Renal pelvis (tissue), 4 donors: ENCODE data around the gene RHCG. TPM values are rescaled to one million over a fixed set of nuclear protein-coding genes. Genes with fewer than 3 reads are reported as not detected.

Experiments
- DNase-seq: peaks from one replicate; pipeline ENCODE4 v3.0.0-alpha.2; 2013
- polyA plus RNA-seq, 3 donors: library from polyadenylated mRNA; unstranded; fragments of 120-200 nt; gene quantifications; one replicate each; pipeline ENCODE4 v1.2.1, GENCODE V29; 2013; ENCODE audit not compliant: insufficient read length in 3 of 3

RHCG gene
- polyA plus RNA-seq, 3 donors, result 1.9 to 2.5 (median 2.0) TPM

DNA sequence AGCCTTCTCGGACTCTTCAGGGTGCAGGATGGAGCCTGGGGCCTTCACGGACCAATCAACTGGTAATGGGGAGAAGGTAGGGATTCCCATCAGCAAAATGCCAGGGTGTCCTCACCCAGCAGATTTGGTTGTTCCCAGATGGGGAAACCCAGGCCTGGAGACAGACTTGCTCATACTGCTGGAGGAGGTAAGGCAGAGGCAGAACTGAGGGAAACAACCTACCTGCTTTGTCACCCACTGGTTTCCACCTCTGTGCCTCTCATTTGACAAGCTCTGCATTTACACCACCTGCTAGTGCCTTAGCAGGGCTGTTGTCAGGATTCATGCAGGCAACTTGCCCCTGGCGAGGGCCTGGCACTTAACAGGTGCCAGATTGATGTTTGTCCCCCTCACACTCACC, 15.9 kb downstream of the RHCG start:
- no peak for DNase-seq

DNA sequence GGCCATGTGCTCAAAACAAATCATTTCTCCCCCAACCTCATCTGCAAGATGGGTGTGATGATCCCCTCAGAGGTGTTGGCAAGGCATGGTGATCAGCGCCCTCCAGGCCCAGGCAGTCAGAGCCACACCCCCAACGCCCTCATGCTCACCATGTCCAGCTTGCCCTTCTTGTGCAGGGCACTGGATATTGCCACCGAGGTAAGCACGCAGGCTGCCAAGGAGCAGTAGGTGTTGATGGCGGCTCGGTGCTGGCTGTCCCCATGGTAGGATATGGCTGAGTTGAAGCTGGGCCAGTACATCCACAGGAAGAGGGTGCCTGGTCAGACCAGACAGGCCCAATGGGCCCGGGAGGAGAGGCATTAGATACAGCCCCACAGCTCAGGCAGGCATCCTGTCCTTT, 17.2 kb downstream of the RHCG start:
- no peak for DNase-seq

DNA sequence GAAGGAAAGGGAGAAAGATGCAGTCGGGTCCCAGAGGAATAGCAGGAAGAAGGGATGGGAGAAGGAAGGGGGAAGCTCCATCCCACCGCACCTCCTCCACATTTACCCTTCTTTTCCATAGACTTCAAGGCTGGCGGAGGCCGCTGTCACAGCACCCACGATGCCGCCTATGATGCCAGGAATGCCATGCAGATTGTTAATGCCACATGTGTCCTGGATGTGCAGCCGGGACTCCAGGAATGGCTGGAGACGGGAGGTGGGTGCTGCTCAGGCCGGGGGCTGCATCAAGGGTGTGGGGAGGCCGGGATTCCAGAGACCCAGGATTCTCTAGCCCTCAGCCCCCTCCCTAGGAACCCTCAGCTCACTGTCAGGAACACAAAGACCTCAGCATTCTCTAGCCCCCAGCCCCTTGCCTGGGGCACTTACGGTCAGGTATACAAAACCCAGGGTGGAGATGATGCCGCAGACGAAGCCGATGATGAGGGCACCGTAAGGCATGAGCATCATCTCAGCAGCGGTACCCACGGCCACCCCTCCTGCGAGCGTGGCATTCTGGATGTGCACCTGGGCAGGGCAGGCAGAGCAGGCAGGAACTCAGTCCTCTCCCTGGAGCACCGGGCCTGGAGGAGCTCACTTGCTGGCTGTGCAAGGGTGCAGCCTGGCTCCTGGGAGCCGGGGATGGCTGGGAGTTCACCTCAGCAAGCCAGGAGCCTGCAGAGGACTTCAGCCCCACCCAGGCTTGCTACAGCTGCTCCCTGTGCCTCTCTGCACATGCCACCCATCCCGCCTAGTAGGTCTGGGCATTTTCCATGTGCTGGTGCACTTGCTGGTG, 18.8 kb downstream of the RHCG start:
- no peak for DNase-seq

DNA sequence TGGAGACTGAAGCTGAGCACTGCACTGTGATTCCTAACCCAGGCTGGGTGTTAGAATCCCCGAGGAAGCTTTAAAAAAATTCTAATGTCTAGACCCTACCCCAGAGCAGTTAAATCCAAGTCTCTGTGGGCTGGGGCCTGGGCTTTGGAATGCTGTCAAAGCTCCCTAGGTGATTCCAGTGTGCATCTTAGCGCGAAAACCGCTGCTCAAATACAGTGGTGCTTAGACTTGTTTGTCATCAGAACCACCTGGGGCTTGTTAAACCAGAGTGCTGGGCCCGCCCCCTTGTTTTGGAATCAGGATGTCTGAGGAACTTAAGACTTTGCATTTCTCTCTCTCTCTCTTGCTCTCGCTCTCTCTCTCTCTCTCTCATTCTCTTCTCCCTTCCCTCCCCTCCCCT, 20.7 kb downstream of the RHCG start:
- no peak for DNase-seq

DNA sequence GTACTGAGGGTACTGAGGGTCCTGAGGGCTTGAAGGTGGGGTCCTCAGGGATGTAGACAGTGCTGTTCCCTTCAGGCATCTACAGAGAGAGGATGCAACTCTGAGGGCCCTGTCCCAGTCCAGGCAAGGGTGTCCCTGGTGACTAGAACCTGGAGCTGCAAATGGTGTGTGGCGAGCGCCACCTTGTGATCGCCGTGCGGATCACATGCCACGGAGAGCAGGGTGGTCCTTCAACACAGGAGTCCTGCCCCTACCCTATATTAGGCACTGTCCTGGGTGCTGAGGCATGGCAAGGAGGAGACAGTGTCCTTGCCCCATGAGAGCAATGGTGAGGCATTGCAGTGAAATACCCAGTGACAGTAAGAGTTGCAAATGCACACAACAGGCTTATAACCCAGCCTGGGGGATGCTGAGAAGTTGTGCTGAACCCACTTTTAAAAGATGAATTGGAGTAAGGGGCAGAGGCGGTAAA, 23.6 kb downstream of the RHCG start:
- DNase-seq, result peak; percentile 49

DNA sequence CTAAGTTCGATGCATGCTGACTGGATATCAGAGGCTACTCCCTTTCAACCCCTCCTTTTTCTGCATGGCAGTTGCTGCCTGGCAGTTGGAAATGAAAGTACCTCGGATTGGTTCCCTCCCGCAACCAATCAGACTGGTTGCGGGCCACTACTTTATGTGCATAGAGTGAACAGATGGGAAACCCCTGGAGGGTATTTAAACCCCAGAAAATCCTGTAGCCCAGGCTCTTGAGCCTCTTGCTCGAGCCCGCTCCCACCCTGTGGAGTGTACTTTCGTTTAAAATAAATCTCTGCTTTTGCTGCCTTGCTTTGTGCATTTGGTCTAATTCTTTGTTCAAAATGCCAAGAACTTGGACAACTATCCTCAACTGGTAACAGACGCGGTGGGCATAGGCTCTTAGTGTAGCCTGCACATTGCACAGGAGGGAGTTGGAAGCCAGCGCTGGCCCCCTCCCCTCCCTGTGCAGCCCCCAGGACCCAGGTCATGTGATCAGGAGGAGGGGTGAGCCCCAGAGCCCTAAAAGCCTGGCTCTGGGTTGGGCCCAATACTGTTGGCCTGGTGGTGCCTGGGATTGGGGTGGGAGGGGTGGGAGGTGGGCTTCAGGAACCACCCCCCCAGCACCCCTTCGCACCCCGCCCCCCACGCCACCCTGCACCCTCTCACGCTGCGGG, 26.8 kb downstream of the RHCG start:
- DNase-seq, result no peak

DNA sequence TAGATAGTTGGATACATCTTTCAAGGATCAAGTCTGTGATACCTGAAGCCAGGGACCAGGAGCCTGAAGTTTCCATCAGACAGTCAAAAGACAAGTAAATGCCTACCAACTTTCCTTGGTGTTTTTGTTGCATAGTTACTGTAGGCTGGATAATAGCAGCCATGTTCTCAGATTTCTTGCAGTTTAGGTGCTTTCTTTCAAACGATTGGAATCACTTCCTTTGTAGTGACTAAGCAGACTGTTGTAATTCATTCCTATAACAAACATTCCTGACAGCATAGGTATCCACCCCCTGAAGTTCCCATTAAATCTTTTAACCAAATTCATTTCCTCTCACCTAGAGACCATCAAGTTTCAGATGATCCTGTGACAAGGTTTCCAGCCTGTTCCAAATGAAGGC, 27.6 kb downstream of the RHCG start:
- DNase-seq, result peak; percentile 34

DNA sequence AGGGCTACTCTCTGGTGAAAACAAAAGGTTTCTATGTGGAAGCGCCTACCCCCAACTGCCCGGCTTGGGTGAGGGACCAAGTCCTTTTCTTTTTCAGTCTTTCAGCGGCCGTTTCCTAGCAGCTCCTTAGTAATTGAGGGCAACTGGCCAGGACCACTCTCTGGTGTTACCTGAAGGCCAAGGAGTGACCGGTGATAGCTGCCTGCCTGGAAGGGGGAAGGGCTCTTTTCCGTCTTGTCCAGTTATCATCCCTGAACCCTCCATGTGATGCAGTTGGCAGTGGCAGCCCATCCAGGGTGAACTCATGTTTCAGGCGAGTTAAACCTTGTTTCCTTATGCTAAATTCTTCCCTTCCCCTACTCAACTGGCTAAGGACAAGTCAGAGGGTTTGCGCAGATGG, 33.3 kb downstream of the RHCG start:
- no peak for DNase-seq

DNA sequence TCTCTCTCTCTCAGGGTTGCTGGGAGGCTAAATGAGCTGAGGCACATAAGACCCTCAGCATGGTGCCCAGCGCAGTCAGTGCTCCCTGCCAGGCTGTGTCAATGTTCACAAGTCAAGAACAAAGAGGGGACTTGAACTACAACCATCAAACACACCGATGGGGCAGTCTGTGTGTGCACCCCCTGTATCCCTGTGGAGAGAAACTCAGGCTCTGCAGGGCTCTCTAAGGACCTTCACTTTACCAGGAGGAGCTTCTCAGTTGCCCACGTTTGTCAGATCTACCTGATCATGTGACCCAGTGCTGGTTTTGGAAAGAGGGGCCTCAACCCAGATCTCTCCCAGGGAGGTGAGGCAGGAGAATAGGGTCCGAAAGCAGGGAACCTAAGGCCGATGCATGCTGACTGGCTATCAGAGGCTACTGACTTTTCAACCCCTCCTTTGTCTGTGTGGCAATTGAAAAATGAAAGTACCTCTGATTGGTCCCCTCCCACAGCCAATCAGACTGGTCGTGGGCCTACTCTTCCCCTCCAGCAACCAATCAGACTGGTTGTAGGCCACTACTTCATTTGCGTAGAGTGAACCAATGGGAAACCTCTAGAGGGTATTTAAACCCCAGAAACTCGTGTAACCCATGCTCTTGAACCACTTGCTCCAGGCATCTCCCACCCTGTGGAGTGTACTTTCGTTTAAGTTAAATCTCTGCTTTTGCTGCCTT, 34.0 kb downstream of the RHCG start:
- DNase-seq, result no peak

DNA sequence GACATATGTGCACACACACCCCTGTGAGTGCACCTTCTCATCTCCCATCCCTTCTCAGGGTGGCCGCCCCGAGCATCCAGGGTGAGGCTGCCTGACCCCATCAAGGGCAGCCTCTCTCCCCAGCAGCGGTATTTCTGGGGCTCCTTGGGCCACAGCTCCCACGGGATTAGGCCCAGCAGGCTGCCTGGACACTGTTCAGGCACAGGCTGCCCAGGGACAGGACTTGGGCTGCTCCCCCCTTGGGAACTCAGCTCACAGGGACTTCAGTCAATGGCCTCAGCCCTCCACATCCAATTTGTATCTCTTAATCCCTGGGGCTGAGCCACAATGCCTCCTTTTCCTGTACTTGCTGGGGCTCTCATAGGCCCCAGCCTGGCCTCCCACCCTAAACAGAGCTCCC, 35.0 kb downstream of the RHCG start:
- DNase-seq, result no peak

DNA sequence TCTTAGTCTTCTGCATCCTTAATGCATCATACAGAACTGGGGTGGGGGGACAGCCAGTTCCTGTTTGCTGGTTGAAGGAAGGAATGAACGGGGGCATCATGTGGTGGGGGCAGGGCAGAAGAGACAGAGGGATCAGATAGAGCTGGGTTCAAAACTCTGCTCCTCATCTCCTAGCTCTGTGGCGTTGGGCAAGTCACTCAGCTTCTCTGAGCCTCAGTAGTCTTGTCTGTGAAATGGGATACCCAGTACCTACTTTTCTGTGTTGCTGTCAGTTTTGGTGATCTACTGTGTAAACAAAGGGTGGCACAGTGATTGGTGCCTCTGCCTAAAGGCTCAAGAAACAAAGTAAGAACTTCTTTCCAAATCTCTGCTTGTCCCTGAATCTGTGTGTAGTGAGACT, 36.3 kb downstream of the RHCG start:
- no peak for DNase-seq

DNA sequence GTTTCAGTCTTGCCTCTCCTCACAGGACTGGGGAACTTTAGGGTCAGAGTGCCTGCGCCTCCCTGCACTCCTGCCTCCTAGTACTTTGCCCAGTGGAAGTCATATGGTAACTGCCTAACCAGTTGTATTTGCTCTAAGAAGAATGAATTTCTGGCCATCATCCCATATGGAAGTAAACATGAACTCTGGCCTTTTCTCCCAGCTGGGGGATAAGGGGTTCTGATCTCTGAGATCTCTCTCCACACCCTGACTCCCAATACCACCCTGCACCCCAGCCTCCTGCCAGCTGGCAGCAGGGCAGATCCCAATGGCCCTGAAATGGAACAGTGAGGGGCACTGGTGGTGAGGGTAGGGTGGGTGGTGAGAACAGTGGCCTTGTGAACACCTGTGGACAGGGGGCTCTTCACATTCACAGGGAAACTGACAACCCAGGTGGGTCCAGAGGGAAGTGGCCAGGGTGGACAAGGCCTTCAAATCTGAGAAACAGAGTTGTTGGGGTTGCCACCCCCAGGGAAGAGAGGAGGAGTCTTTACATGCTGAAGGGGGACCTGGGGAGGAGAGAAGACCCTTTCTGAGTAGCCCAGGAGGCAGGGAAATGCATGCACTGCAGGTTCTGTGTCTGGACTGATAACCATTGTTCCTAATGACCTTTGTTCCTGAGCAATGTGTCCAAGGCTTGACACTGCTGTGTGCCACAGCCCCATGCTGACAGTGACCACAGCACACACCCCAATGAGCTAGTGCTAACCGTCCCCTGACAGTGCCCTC, 36.9 kb downstream of the RHCG start:
- no peak for DNase-seq

DNA sequence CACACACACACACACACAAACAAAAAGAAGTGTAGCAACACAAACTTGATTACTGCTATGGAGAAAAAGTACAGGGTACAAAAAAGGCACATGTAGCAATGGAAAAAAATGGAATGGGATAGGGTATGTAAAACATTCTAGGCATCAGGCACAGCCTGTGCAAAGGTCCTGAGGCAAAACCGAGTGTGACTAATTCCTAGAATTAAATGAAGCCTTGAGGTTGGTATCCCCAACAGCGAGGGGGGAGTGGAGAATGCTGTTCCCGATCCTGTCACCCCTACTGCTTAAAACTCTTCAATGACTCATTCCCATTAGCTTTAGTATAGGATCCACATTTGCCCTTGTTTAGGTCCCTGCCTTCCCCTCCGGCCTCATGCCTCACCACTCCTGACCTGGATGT, 37.9 kb downstream of the RHCG start:
- DNase-seq, result no peak

DNA sequence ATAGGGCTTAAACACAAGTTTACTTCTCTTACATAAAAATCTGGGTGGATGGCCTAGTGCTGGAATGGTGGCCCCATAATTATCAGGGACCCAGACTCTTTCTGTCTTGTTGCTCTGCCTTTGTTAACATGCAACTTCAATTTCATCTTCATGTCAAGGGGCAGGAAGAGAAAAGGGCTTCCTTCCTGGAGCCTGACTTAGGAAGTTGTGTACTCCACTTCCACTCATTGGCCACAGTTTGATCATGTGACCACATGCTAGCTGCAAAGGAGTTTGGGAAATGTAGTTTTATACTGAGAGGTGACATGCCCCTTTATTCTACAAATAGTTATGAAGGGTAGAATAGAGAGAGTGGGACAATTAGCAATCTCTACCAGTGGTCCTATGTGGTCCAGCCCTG, 39.3 kb downstream of the RHCG start:
- DNase-seq, result no peak

DNA sequence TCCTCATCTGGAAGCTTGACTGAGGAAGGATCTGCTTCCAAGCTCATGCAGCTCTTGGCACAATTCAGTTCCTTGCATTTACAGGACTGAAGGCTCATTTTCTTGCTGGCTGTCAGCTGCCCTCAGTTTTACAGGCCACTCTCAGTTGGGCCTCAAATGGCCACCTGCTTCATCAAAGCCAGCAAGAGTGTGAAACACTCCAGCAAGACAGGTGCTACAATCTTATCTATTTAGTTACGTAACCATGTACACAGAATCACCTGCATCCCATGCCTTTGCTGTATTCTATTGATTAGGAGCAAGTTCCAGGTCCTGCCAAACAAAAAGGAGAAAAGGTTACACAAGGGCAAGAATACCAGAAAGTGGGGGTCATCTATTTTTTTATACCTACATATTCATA, 40.8 kb downstream of the RHCG start:
- DNase-seq, result no peak

DNA sequence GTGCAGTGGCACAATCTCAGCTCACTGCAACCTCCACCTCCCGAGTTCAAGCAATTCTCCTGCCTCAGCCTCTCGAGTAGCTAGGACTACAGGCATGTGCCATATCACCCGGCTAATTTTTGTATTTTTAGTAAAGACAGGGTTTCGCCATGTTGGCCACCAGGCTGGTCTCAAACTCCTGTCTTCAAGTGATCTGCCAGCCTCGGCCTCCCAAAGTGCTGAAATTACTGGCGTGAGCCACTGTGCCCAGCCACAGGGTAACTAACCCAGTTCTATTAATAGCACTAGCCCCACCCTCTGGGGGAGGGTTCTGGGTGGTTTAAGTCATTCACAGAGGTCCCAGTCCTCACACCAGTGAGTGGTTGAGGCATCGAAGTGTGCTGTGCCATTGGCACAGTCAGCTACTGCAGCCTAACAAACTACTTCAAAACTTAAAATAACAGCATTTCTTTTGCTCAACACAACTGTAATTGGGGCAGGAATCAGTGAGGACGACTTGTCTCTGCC, 44.0 kb downstream of the RHCG start:
- DNase-seq, result no peak

DNA sequence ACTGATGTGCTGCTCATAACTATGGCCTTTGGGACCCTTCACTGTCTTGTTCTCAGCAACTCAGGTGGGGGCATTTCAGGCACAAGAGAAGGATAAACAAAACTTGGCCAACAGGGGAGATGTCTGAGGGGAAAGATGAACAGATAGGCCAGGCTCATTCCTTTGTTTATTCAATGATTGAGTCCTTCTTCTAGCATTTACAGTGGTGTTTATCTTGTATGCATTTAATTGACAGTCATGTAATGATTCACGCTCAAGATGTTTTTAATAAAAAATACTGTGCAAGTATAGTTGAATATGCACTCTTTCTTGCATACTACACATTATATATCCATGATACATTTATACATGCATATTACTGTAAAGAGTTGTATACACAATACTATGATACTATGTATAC, 44.5 kb downstream of the RHCG start:
- no peak for DNase-seq

DNA sequence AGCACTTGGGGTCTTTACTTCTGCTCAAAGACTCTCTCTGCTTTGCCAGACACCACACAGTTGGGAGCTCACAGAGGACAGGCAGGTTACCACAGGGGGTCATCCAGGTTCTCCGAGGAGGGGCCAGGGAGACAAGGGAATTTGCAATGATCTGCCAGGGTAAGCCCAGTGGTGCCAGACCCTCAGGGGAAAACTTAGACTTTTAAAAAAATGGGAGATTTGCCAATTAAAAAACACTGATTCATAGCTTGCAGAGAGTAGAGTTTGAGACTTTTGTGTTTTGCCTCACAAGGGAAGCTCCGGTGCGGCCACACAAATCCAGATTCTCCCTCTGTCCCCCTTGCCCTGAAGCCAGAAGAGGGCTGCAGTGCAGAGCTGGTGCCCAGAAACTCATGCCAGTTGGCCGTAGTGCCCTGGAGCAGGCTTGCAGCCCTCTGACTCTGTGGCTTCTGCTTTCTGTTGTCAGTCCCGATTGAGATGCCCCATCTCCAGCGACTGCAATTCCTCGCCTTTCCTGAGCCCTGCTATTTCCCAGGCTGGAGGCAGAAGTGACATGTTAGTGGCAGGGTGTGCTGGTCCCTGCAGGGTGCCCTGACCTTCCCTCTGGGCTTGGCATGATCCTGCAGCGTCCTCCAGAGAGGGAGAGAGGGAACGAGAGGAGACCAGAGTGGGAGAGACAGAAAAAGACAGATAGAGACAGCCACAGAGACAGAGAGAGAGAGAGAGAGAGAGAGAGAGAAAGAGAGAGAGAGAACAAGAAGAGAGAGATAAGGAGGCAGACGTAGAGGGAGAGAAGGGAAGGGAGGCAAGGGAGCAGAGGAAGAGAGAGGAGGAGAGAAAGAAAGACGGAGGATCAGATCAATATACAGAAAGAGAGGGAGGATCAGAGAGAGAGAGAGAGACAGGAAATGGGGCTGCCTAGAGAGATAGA, 46.0 kb downstream of the RHCG start:
- no peak for DNase-seq

DNA sequence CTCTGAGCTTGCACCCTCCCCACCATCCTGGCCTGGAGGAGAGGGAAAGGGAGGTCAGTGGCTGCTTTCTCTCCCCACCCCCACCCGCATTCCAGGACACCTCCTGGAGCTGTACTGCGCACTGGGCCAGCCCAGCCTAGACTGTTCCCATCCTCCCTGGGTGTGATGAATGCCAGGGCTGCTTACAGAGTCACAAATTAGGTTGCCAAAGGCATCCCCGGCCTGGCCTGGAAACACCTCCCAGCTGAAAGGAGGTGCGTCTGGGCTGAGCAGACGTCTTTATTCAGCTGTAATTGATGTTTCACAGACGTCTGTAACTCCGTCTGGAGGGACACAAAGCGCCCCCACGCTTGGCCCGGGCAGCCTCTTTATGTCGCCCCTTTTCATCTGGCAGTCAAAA, 47.6 kb downstream of the RHCG start:
- DNase-seq, result no peak

DNA sequence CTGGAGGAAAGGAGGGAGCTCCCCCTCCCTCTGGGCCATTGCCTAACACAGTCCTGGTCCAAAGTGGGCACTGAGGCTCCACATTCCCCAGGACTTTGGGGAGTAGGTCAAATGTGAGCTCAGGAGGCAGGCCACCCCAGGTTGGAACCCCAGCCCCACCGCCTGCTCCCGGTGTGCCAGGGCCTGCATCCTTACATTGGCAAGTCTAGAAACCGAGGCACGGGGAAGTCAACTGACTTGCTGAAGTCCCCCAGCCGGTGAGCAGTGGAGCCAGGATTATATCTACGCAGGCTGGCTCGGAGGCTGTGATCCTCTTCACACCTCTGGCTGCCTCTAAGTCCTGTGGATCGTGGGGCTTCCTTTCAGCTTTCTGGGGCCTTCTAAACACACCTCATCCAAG, 48.7 kb downstream of the RHCG start:
- DNase-seq, result no peak
